Measurements from ENCODE around the gene MT1M.
"Not testable (repeated sequence)": the region's sequence is repeated elsewhere in the genome, so short reads cannot be mapped to it uniquely, and the experiment has no call there.

The MT1M gene

GRCh38 chr16:56608876-56609462 is 23.5 kb upstream of the MT1M start:
- DNase-seq (ENCODE audit: low read depth), result no peak

DNA sequence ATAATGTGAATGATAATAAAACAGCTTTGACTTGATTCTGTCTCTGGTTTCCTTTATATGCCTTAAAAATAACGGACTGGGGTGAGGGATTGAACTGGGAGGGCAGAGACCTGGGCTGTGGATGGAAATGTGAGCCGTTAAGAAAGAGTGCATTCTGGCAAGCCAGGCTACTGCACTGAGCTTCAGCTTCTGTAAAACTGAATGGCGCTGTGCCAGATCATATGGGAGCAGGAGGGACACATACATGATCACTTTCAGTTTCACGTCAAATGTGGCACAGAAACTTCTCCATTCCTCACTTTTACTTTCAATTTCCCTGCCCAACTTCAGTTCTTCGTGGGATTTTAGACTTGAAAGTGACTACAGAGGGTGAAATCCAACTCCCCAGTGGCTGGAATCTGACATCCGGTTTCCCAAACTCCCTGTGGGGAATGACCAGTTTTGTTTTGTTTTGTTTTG is 23.0 kb upstream of the MT1M start:
- DNase-seq (ENCODE audit: low read depth), result peak; percentile 48

- peak; percentile 29 for DNase-seq (ENCODE audit: low read depth)
These were observed 22.3 kb upstream of the MT1M start for GRCh38 chr16:56610017-56610608.

GRCh38 chr16:56610609-56611111 is 21.8 kb upstream of the MT1M start:
- DNase-seq (ENCODE audit: low read depth), result no peak

- no peak for DNase-seq (ENCODE audit: low read depth)
These were observed 21.1 kb upstream of the MT1M start for GRCh38 chr16:56611281-56611833.

DNA sequence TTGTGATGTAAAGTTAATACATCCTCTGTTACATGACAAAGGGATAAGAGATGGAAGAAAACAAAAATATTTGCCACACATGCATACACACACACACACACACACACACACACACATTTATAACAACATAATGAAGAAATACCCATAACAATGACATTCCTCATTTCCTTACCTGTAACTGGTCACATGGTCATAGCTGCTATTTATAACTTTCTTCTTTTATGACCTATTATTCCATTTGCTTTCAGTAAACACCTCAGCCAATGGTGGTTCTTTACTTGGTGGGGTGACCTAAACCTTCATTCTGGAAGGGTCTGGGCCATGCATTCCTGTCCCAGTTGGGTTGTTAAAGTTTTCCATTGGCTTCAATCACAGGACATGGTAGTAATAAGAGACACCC is 18.8 kb upstream of the MT1M start:
- DNase-seq (ENCODE audit: low read depth), result no peak

DNA sequence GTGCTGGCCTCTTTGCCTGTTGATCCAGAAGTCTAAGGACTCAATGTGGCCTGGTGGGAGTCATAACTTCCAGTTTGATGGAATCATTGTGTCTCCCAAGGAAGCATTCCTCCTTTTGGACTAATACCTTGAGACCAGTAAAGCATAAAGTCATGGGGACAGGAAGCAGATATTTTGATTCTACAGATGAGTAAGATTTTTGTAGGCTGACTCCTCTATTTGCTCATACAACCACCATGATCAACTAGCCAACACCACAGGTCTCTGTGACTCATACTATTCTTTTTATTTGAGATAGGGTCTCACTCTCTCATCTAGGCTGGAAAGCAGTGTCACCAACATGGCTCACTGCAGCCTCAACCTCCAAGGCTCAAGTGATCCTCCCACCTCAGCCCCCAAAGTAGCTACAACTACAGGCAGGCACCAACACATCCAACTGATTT is 17.9 kb upstream of the MT1M start:
- DNase-seq (ENCODE audit: low read depth), result no peak

- no peak for DNase-seq (ENCODE audit: low read depth)
These were observed 17.1 kb upstream of the MT1M start for GRCh38 chr16:56615353-56615752.

- no peak for DNase-seq (ENCODE audit: low read depth)
These were observed 15.7 kb upstream of the MT1M start for GRCh38 chr16:56616608-56617211.

- no peak for DNase-seq (ENCODE audit: low read depth)
These were observed 15.0 kb upstream of the MT1M start for GRCh38 chr16:56617212-56618085.

DNA sequence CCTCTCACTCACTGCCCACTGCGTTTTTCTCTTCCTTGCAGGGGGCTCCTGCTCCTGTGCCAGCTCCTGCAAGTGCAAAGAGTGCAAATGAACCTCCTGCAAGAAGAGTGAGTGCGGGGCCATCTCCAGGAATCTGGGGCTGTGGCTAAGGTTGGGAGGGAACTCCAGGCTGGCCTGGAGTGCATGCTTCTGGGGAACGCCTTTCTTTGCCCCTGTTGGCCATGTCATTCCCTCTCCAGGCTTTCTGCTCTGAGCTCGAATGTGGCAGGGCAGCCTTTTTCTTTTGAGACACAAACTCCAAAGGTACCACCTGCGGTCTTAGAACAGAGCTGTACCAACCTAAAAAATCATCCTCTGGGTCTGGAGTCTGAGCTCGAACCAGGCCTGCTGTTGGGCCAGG is 14.3 kb upstream of the MT1M start:
- DNase-seq (ENCODE audit: low read depth), result no peak

GRCh38 chr16:56620339-56620897 is 12.0 kb upstream of the MT1M start:
- DNase-seq (ENCODE audit: low read depth), result no peak

DNA sequence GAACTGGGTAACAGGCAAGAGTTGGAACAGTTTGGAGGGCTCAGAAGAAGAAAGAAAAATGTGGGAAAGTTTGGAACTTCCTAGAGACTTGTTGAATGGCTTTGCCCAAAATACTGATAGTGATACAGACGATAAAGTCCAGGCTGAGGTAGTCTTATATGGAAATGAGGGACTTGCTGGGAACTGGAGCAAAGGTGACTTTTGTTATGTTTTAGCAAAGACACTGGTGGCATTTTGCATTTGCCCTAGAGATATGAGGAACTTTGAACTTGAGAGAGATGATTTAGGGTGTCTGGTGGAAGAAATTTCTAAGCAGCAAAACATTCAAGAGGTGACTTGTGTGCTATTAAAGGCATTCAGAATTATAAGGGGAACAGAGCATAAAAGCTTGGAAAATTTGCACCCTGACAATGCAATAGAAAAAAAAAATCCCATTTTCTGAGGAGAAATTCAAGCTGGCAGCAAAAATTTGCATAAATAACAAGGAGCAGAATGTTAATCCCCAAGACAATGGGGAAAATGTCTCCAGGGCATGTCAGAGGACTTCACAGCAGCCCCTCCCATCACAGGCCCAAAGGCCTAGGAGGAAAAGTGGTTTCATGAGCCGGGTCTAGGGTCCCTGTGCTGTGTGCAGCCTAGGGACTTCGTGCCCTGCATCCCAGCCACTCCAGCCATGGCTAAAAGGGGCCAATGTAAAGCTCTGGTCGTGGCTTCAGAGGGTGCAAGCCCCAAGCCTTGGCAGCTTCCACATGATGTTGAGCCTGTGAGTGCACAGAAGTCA is 10.6 kb upstream of the MT1M start:
- not testable (repeated sequence) for DNase-seq (ENCODE audit: low read depth)

- not testable (repeated sequence) for DNase-seq (ENCODE audit: low read depth)
These were observed 9.3 kb upstream of the MT1M start for GRCh38 chr16:56623184-56623583.

GRCh38 chr16:56623637-56624036 is 8.8 kb upstream of the MT1M start:
- no peak for DNase-seq (ENCODE audit: low read depth)

DNA sequence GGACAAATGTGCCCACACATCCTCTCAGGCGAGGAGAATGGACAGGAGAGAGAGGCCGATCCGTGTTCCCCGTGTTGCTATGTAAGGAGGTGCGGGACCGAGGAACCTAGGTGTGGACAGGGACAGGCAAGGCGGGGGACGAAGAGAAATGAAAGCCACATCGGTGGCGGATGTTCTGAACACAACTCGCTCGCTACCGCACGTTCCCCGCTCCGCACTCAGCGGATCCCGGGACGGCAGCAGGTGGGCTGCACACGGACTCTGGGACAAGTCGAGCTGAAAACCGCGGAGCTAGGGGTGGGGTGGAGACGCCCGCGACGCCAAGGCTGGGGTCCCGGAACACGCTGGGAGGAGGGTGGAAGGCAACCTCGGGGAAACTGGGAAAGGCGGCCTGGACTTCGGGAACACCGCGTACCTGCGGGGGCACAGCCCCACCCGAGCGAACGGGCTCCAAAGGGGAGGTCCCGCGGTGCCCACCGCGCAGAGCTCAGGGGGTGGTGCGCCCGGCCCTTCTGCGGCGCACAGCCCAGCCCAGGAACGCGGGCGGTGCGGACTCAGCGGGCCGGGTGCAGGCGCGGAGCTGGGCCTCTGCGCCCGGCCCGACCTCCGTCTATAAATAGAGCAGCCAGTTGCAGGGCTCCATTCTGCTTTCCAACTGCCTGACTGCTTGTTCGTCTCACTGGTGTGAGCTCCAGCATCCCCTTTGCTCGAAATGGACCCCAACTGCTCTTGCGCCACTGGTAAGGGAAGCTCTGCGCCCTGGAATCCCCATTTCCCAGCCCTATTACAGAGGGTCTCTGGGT is 7.1 kb upstream of the MT1M start, which contains the start of gene MT1E:
MT1E (plus strand) TSS at position 642 of the 803 bp plus-strand sequence; CDS start at position 713, 71 bp downstream.
- DNase-seq (ENCODE audit: low read depth), result no peak

DNA sequence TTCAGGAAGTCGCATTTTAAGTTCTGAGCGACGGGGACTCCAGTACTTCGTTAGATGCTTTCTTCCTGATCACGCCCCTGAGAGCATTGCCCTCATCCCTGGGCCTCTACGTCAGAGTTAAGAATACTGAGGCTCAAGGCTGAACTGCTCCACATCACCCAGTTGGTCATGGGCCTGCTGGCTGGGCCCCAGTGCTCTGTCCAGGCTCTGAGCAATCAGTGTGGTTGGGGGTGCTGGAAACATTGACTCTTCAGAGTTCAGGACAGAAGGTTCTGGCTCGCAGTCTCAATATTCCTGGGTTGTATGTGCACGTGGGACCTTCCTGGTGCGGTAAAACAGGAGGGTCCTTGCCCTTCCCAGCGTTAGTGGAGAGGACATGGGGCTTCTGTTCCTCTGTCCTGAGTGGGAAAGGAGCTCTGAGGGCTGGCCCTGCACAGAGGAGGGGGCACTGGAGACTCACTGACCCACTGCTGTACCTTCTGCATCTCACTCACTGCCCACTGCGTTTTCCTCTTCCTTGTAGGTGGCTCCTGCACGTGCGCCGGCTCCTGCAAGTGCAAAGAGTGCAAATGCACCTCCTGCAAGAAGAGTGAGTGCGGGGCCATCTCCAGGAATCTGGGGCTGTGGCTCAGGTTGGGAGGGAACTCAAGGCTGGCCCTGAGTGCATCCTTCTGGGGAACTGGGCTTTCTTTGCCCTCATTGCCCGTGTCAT is 6.4 kb upstream of the MT1M start:
- no peak for DNase-seq (ENCODE audit: low read depth)

DNA sequence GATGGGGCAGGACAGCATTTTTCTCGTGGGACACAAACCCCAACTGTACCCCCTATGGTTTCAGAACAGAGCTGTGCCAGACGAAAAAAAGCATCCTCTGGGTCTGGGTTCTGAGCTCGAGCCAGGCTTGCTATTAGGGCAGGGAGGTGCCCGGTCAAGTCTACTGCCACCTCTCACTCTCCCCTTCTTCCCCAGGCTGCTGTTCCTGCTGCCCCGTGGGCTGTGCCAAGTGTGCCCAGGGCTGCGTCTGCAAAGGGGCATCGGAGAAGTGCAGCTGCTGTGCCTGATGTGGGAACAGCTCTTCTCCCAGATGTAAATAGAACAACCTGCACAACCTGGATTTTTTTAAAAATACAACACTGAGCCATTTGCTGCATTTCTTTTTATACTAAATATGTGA is 5.8 kb upstream of the MT1M start:
- no peak for DNase-seq (ENCODE audit: low read depth)
